OCI-LY1 (cell line): ENCODE data around the gene RBM10.

Experiments
- EZH2 ChIP-seq: fragments of 200-600 bp; sonication (generic), shearing (Covaris generic); IDR thresholded peaks from 2 replicates; pipeline ENCODE4 v1.8.0; 2017; ENCODE audit warnings: borderline replicate concordance, mixed run types, mild to moderate bottlenecking, antibody characterized with exemption, low read length, moderate library complexity, mixed read lengths
- TF ChIP-seq, protein P1 (sequence below): fragments of 200-600 bp; sonication (generic), shearing (Covaris generic); IDR thresholded peaks from 2 replicates; pipeline ENCODE4 v1.5.1; 2017; ENCODE audit warnings: mild to moderate bottlenecking, antibody characterized with exemption, low read length, moderate library complexity, mixed read lengths

DNA sequence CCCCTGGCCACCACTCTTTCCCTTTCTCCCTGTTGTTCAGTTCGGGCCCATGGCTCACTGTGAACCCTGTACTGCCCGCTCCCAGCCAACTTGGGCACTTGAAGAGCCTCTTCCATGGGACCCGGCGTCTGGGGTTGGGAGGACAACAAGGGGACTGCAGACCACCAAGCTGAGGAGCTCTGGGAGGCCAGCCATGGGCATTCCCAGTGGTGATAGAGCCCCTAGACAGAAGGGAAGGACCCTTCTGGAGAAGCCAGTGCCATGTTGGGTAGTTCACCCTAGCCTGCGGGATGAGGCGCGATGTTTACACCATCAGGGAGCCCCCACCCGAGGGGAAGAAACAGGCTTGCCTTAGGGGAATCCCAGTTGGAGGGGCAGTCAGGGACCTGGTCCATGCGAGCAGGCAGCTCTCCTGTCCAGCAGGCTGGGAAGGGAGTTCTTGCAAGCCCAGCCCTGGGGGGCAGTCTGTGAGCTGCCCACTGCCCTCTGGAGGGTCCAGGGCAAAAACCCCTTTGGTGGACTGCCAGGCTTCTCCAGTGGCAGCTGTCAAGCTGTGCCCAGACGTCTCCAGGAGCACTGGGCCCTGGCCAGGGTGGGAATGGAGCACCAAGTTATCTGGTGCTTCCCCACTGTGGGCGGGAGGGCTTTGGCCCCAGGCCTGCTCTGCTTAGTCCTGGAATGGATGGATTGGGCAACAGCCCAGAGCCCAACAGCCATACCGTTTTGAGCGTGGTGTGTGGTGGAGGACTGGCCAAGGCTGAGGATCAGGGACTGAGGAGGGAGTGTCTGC lies 24.9 kb downstream of the RBM10 start:
- TF ChIP-seq, protein P1, sequence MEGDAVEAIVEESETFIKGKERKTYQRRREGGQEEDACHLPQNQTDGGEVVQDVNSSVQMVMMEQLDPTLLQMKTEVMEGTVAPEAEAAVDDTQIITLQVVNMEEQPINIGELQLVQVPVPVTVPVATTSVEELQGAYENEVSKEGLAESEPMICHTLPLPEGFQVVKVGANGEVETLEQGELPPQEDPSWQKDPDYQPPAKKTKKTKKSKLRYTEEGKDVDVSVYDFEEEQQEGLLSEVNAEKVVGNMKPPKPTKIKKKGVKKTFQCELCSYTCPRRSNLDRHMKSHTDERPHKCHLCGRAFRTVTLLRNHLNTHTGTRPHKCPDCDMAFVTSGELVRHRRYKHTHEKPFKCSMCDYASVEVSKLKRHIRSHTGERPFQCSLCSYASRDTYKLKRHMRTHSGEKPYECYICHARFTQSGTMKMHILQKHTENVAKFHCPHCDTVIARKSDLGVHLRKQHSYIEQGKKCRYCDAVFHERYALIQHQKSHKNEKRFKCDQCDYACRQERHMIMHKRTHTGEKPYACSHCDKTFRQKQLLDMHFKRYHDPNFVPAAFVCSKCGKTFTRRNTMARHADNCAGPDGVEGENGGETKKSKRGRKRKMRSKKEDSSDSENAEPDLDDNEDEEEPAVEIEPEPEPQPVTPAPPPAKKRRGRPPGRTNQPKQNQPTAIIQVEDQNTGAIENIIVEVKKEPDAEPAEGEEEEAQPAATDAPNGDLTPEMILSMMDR = no peak
- TF ChIP-seq EZH2 = no peak
